ENCODE results near the gene LYZL4. TPM values are rescaled to one million over a fixed set of nuclear protein-coding genes. Genes with fewer than 3 reads are reported as not detected.

LYZL4 gene
- total and polyA plus RNA-seq, 12 donors: not detected

GRCh38 chr3:42369832-42370231 is 40.6 kb downstream of the LYZL4 start:
- H3K27me3 ChIP-seq: no peaks in the 10 kb centered on the region
- intact Hi-C loops (cut with DNase I): no loop called here
- DNase-seq: no peak
- no peak overlapping the region for H3K27ac ChIP-seq
- 11 to 50% (median 42%) methylated on average over 2 to 4 of the region's 4 CpGs for WGBS, 4 donors
- no peak for TF ChIP-seq CTCF (IDR thresholded peaks at IDR 0.05)
- no peak for TF ChIP-seq POLR2A (IDR thresholded peaks at IDR 0.05)
- H3K36me3 ChIP-seq (replicated peaks in 1 of 2): no peaks in the 10 kb centered on the region
- H3K4me1 ChIP-seq (replicated peaks in 1 of 2): peaks cover 0 to 4% of the 10 kb centered on the region in 2 donors
- H3K9me3 ChIP-seq (replicated peaks in 1 of 3): no peaks in the 10 kb centered on the region
- no peak overlapping the region for H3K4me3 ChIP-seq

GRCh38 chr3:42369304-42369703 is 41.1 kb downstream of the LYZL4 start:
- intact Hi-C loops (cut with DNase I): no loop called here
- Histone ChIP-seq H3K36me3 (replicated peaks in 1 of 2) (no peaks in the 10 kb centered on the region), H3K9me3 (replicated peaks in 1 of 3) (no peaks in the 10 kb centered on the region), H3K27ac (no peak overlapping the region), H3K4me1 (replicated peaks in 1 of 2) (peaks cover 0 to 4% of the 10 kb centered on the region in 2 donors), H3K27me3 (no peaks in the 10 kb centered on the region), H3K4me3 (no peak overlapping the region)
- 41 to 50% (median 46%) methylated on average over 4 of the region's 4 CpGs for WGBS, 4 donors
- no peak for TF ChIP-seq CTCF (IDR thresholded peaks at IDR 0.05)
- no peak for TF ChIP-seq POLR2A (IDR thresholded peaks at IDR 0.05)
- peak in 1 of 7 donors; percentile 72 for DNase-seq

- intact Hi-C loops (cut with DNase I): no loop called here
- Histone ChIP-seq H3K4me3 (no peak overlapping the region), H3K9me3 (replicated peaks in 1 of 3) (no peaks in the 10 kb centered on the region), H3K36me3 (replicated peaks in 1 of 2) (no peaks in the 10 kb centered on the region), H3K27me3 (no peaks in the 10 kb centered on the region), H3K4me1 (replicated peaks in 1 of 2) (peaks cover 0 to 4% of the 10 kb centered on the region in 2 donors), H3K27ac (no peak overlapping the region)
- 15 to 32% (median 17%) methylated on average over 1 of the region's 1 CpG for WGBS, 4 donors
- DNase-seq: no peak
- TF ChIP-seq CTCF (IDR thresholded peaks at IDR 0.05) (no peak), POLR2A (IDR thresholded peaks at IDR 0.05) (no peak)
Observed at GRCh38 chr3:42368861-42369260, 41.5 kb downstream of the LYZL4 start.

GRCh38 chr3:42367903-42368302 is 42.5 kb downstream of the LYZL4 start:
- Histone ChIP-seq H3K27me3 (no peaks in the 10 kb centered on the region), H3K36me3 (replicated peaks in 1 of 2) (no peaks in the 10 kb centered on the region), H3K4me3 (no peak overlapping the region), H3K27ac (no peak overlapping the region), H3K4me1 (replicated peaks in 1 of 2) (peaks cover 0 to 4% of the 10 kb centered on the region in 2 donors), H3K9me3 (replicated peaks in 1 of 3) (no peaks in the 10 kb centered on the region)
- TF ChIP-seq CTCF (IDR thresholded peaks at IDR 0.05) (no peak), POLR2A (IDR thresholded peaks at IDR 0.05) (no peak)
- intact Hi-C loops (cut with DNase I): no loop called here
- DNase-seq: no peak
- 51 to 74% (median 70%) methylated on average over 4 of the region's 4 CpGs for WGBS, 4 donors
